Measurements from ENCODE around the gene BEGAIN.

The BEGAIN gene

GRCh38 chr14:100546051-100546443 is 41.2 kb downstream of the BEGAIN start:
- no peak for DNase-seq

DNA sequence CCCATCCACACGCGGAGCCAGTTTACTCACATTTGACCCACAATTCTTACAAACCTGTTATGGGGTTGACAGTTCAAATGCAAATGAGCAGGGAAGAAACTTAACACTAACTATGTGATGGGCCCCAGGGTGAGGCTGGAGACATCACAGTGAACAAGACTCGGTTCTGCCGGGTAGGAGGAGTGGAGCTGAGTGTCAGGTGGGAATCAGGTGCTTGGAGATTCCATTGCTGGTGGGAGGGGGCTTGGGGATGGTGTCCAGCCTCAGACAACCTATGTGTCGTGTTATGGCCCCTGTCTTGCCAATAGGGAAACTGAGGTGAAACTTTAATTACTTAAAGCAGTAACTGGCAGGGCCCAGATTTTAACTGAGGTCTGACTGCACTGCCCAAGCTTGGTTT is 41.9 kb downstream of the BEGAIN start:
- DNase-seq = no peak

DNA sequence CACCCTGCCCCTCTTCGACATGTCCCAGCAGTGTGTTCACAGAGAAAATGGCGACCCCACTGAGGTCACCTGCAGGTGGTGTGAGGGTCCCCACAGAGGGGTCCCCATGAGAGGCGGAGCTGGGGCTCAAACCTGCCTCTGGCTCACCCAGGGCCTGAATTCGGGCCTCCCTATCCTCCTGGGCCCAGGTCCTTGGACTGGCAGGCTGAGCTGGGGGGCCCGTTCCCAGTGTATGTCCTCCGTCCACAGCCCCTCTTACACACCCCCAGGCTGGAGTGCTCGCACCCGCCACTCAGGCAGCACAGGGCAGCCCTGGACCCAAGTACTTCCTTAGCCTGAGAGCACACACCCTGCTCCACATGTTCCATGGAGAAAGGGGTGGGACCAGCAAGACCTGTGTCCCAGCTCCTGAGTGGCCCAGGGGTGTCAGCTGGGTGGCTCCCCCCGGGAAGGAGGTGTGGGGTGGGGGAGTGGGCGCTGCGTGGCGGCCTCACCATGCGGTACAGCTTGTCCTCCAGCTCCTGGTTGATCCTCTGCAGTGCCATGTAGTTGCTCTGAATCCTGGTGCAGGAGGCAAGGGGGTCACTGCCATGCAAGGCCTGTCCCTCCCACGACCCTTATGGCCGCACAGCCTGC is 42.6 kb downstream of the BEGAIN start:
- no peak for DNase-seq

- no peak for DNase-seq
These were observed 43.5 kb downstream of the BEGAIN start for GRCh38 chr14:100543471-100544455.

- DNase-seq = no peak
These were observed 44.5 kb downstream of the BEGAIN start for GRCh38 chr14:100542619-100543205.

DNA sequence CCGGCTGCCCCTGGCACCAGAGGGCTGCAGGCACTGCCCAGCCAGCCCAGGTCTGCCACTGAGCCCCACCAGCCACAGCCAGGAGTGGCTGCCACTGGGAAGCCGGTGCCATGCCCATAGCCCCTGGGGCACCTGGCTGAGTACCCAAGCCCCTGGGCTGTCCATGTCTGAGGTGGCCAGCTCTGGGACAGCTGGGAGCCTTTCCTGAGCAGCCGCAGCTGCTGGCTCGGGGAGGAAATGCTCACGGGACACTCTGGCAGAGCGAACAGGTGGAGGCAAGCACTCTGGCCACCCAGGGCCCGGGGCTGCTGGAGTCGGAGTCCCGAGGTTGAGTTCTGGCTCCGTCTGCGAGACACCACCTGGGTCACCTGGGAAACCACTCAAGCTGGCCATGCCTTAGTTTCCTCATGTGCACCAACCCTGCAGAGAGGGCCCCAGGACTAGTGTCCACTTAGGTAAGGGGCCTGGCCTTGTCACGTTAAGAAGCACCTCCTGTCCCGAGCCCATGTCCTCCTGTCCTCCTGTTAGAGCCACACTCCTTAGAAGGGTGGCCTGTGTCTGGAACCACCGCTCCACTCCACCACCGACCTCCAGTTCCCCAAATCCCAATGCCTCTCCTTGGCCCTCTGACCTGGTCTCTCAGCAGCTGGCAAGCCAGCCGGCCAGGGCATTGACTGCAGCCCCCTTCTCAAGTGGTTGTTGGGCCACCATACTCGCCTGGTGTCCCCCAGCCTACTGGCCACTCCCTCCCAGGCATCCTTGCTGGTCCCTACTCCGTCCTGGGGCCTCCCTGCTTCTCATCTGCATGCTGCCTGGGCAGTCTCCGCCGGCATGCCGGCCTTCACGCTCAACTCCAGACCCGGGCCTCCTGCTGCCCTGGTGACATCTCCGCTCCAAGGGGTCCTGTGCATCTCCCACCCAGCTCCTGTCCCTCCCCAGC is 45.3 kb downstream of the BEGAIN start:
- no peak for DNase-seq

DNA sequence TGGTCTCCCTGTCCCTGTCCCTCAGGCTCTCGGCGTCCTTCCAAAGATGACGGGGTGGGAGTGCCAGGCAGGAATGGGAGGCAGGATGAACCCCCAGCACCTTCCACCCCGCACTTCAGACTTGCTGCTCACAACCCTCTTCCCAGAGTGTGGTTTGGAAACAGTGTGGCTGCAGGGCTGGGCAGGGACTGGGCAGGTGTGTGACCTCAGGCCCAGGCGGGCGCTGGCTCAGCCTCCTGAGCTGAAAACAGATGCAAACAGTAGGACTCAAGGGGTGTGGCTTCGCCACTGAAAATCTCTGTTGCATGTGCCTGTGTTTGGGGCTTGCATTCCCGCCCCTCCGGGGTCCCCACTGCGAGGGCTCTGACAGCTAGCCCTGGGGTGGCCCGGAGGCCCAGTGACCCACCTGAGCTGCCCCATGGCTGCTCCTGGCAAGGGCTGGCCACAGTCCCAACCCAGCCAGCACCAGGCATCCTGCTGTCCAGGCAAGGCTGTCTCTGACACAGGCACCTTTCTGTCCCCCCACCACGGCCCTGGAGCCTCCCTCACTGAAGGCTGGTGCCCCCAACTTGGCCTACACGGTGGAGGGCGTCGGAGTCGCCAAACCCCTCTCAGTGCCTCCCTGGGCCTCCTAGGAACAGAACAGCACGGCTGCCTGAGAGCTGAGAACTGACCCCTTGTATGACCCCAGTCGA is 46.1 kb downstream of the BEGAIN start:
- no peak for DNase-seq

GRCh38 chr14:100540141-100540925 is 46.9 kb downstream of the BEGAIN start:
- DNase-seq = no peak

DNA sequence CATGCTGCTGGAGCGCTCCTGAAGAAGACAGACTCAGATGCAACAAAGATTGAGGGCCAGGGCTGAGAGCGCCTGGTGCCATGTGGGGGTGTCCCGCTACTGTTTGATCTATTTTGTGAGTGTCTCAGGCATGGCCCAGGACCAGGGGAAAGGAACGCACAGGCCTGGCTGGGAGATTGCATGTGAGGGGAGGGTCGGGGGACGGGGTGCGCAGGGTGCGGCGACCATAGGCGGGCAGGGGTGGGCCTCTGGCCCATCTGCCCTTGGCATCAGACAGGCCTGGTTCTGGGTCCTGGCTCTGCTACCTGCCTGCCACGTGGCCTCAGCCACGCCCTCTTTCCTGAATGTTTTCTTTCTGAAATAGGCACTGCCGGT is 47.5 kb downstream of the BEGAIN start:
- DNase-seq = no peak

DNA sequence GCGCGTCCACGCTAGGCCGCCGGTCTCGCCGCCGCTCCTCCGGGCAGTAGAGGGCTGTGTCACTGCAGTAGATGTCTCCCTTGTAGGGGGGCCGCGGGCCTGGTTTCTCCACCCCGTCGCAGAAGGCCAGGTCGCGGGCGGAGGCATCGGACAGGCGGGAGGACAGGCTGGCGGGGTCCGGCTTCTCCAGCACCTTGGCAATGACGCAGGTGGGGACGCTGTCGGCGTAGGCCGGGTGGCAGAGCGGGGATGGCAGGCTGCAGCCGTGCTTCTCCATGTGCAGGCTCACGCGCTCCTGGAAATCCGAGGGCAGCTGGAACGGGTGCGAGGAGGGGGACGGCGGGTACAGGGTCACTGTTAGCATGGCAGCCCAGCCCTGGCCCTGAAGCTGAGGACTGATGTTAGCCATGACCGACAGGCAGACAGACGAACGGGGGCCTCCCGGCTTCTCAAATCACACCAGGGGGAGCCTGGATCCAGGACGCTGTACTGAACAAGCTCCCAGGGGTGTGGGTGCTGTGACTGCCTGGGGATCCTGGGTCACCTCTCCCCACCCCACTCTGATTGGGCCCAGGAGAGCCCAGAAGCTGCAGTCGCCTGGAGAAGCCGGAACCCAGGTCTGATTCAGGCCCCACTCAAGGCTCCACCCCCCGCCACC is 48.1 kb downstream of the BEGAIN start:
- DNase-seq = peak; percentile 0

DNA sequence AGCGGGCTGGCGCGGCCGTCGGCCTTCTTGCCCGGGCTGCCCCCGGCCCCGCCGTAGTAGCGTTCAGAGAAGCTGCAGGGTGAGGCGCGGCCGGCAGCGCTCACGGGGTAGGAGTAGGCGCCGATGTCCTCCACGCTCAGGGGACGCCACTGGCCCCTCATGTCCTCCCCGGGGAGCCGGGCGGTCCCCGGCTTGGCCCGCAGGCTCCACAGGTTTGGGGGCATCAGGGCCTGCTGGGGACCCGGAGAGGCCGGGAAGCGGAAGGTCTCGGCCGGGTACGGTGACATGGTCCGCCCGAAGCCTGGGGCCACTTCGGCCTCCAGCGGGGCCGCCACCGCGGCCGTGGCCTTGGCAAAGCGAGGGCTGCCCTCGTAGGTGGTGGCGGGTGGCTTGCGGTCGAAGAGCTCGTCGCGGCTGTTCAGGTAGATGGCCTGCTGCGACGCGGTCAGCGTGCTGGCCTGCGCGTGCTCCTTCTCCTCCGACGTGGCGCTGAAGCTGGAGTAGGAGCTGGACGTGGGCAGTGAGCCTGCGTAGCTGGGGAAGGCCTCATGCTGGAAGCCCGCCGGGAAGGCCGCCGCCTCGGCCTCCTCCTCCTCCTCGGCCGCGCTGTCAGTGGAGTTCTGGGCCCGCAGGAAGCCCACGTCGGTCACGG is 48.7 kb downstream of the BEGAIN start:
- DNase-seq = no peak

GRCh38 chr14:100537446-100538350 is 49.5 kb downstream of the BEGAIN start:
- DNase-seq = no peak

GRCh38 chr14:100536721-100537445 is 50.3 kb downstream of the BEGAIN start:
- no peak for DNase-seq

GRCh38 chr14:100536121-100536510 is 51.1 kb downstream of the BEGAIN start:
- DNase-seq = no peak

DNA sequence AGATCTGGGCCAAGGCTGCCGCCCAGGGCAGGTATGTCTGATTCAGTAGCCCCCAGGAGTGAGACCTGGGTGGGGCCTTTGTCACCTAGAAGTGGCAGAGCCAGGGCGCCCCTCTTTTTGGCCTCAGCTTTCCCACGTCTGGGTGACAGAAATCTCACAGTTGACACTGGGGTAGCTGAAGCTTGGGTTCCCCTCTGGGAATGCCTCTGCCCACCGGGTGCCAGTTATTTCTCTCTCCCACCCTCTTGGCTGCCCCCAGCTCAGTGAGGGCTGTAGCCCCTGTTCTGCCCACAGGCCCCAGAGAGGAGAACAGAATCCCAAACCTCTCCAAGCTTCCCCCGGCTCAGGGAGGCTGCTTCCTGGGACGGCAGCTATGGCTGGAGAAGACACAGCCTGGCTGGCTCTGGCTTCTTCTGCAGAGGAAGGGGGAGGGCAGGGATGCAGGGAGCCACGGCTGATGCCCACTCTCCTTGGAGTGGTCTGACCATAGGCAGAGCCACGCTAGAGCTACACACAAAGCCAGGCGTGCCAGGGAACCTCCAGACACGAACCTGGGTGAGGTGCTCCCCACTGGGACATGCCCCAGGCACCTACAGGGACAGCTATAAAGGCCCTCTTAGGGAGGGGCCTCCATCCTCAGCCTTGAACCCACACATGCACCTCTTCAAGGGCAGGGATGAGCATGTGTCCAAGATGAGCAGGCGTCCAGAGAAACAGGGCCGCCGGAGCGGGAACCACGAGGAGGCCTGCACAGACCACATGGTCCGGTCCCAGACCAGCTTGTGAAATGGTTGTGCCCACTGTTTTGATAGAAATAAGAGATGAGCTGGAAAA is 51.7 kb downstream of the BEGAIN start:
- no peak for DNase-seq

DNA sequence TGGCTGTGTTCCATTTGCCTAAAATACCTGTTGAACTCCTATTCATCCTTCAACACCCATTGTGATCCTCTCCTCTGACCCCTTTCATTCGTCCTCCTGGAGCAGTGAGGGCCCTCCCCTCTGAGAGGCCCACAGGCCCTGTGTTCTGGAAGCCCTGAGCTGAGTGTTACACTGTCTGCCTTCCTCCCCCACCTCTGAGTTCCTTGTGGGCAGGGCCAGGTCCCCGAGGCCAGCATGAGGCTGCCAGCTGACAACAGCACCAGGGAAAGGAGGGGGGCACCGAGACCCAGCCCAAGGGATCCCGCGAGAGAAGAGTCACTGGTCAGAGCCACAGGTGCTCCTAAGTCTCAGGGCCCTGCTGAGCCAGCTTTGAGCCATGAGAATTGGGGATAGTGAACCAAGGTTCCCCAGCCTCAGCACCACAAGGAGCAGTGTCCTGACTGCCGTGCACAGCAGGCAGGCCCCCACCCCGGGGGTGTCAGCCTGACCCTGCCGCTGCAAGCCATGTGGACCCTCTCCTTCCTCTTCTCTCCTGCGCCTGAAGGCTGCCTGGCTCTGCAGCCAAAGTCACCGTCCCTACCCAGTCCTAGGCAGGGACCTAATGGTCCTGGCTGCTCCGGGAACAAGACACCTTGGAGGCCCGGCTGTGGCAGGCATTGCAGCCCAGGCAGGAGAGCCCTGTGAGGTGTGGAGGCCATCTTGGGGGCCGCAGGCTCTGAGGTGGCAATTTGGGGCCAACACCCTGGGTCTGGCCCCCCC is 52.5 kb downstream of the BEGAIN start:
- no peak for DNase-seq
